Cardiac ventricle fibroblast (primary cell): ENCODE results near the gene POU3F4. TPM values are rescaled to one million over a fixed set of nuclear protein-coding genes. Genes with fewer than 3 reads are reported as not detected.

Experiments used
- total RNA-seq: library from RNA; depleted of rRNA; stranded (reverse); fragments of >200 nt; gene quantifications from 2 replicates; pipeline ENCODE4 v1.2.3, GENCODE V29; 2015

The POU3F4 gene
- not detected in 2 replicates for total RNA-seq

DNA sequence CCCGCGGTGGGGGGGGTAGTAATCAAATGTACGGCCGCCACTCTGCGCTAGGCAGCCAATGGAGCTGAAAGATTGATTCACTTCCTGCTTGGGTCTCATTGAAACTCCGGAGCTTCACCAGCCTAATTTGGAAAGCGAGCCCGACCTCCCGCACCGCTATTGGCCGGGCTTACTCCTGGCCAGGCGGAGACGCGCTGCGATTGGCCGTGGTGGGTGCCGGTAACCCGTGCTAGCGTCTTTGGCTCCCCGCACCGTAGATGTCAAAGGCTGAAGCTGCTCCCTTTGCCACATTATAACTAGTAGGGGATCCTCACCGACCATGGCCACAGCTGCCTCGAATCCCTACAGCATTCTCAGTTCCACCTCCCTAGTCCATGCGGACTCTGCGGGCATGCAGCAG, at the start of gene POU3F4:
TSS of gene POU3F4 (plus strand) at position 285 of the 400 bp plus-strand sequence. CDS start at position 320, 35 bp downstream.

